WTC11 (cell line): ENCODE data around the gene ZBTB20. TPM values are rescaled to one million over a fixed set of nuclear protein-coding genes. Genes with fewer than 3 reads are reported as not detected.

Experiments used
- ATAC-seq: fragments of 200-7000 bp; cut with Tn5 transposase; 2 replicates; pipeline ENCODE4 v1.10.0; 2021; ENCODE audit warnings: mild to moderate bottlenecking, moderate library complexity
- CTCF ChIA-PET: fragments of 300-600 bp; sonication (Branson Sonifier 250); formaldehyde crosslinking; loops from one replicate; lab custom pipeline; 2021; ENCODE audit warnings: antibody characterized with exemption; lab: Charles Lee
- POLR2A ChIA-PET: fragments of 350-600 bp; sonication (Branson Sonifier 250); formaldehyde crosslinking; loops from one replicate; lab custom pipeline; 2021; ENCODE audit warnings: antibody characterized with exemption; lab: Charles Lee
- DNase-seq: peaks from one replicate; pipeline ENCODE4 v3.0.0; 2021; ENCODE audit warnings: low spot score
- H3K27ac Mint-ChIP-seq: 2 replicates; pipeline ENCODE4 v1.8.0; 2021; ENCODE audit warnings: mixed read lengths
- H3K27me3 Mint-ChIP-seq: 2 replicates; pipeline ENCODE4 v1.8.0; 2021; ENCODE audit warnings: low read depth, mild to moderate bottlenecking, moderate library complexity, mixed read lengths
- H3K36me3 Mint-ChIP-seq: 2 replicates; pipeline ENCODE4 v1.8.0; 2021; ENCODE audit warnings: mixed read lengths
- H3K4me1 Mint-ChIP-seq: 2 replicates; pipeline ENCODE4 v1.8.0; 2022; ENCODE audit warnings: mixed read lengths
- H3K4me3 Mint-ChIP-seq: 2 replicates; pipeline ENCODE4 v1.8.0; 2021; ENCODE audit warnings: mild to moderate bottlenecking, moderate library complexity, mixed read lengths
- H3K9me3 Mint-ChIP-seq: 2 replicates; pipeline ENCODE4 v1.8.0; 2021; ENCODE audit warnings: mixed read lengths
- AFF4 ChIP-seq: sonication (generic); formaldehyde crosslinking; IDR thresholded peaks from 2 replicates; pipeline ENCODE4 v1.8.1; 2023; ENCODE audit warnings: mild to moderate bottlenecking, missing genetic modification reagents, borderline replicate concordance
- AR ChIP-seq: fragments of 250-450 bp; sonication (Bioruptor Pico); IDR thresholded peaks from 2 replicates; pipeline ENCODE4 v1.9.0; 2021; ENCODE audit warnings: mild to moderate bottlenecking
- CBFB ChIP-seq: sonication (generic); formaldehyde crosslinking; IDR thresholded peaks from 2 replicates; pipeline ENCODE4 v1.8.1; 2022; ENCODE audit warnings: mild to moderate bottlenecking, low read depth, missing genetic modification reagents
- CREM ChIP-seq: sonication (generic); formaldehyde crosslinking; IDR thresholded peaks from 2 replicates; pipeline ENCODE4 v1.8.1; 2022; ENCODE audit warnings: mild to moderate bottlenecking, missing genetic modification reagents, moderate library complexity
- EMX1 ChIP-seq: fragments of 250-450 bp; sonication (Bioruptor Pico); IDR thresholded peaks from 2 replicates; pipeline ENCODE4 v1.8.0; 2021; ENCODE audit warnings: mild to moderate bottlenecking
- ETV6 ChIP-seq: sonication (generic); formaldehyde crosslinking; IDR thresholded peaks from 2 replicates; pipeline ENCODE4 v1.8.1; 2022; ENCODE audit warnings: mild to moderate bottlenecking, missing genetic modification reagents
- FOXJ3 ChIP-seq: sonication (generic); formaldehyde crosslinking; IDR thresholded peaks from 2 replicates; pipeline ENCODE4 v1.9.0; 2021; ENCODE audit warnings: missing genetic modification reagents, mild to moderate bottlenecking, borderline replicate concordance
- GTF2I ChIP-seq: fragments of 250-450 bp; sonication (Bioruptor Pico); conservative IDR thresholded peaks from 2 replicates; pipeline ENCODE4 v1.4.0; 2021; ENCODE audit warnings: mild to moderate bottlenecking
- JAZF1 ChIP-seq: fragments of 250-450 bp; sonication (Bioruptor Pico); IDR thresholded peaks from 2 replicates; pipeline ENCODE4 v1.9.0; 2021; ENCODE audit warnings: moderate library complexity, mild to moderate bottlenecking, inconsistent platforms
- JUN ChIP-seq: sonication (generic); formaldehyde crosslinking; IDR thresholded peaks from 2 replicates; pipeline ENCODE4 v1.8.0; 2023; ENCODE audit warnings: mild to moderate bottlenecking, missing genetic modification reagents
- PRRX2 ChIP-seq: fragments of 250-450 bp; sonication (Bioruptor Pico); IDR thresholded peaks from 2 replicates; pipeline ENCODE4 v1.8.0; 2021; ENCODE audit warnings: mild to moderate bottlenecking
- RELA ChIP-seq: sonication (generic); formaldehyde crosslinking; IDR thresholded peaks from 2 replicates; pipeline ENCODE4 v1.8.1; 2022; ENCODE audit warnings: missing genetic modification reagents, mild to moderate bottlenecking, borderline replicate concordance
- SMAD4 ChIP-seq: sonication (generic); formaldehyde crosslinking; IDR thresholded peaks from 2 replicates; pipeline ENCODE4 v1.8.0; 2022; ENCODE audit warnings: mild to moderate bottlenecking, missing genetic modification reagents
- SOX15 ChIP-seq: fragments of 250-450 bp; sonication (Bioruptor Pico); IDR thresholded peaks from 2 replicates; pipeline ENCODE4 v1.9.0; 2021; ENCODE audit warnings: mild to moderate bottlenecking
- total RNA-seq: library from RNA; stranded (reverse); gene quantifications from 3 replicates; pipeline ENCODE4 v1.2.3, GENCODE V29; 2021
- TF ChIP-seq, protein P1 (sequence below): fragments of 250-450 bp; sonication (Bioruptor Pico); IDR thresholded peaks from 2 replicates; pipeline ENCODE4 v1.8.0; 2021; ENCODE audit warnings: mild to moderate bottlenecking
- TF ChIP-seq, protein P2 (sequence below): sonication (generic); formaldehyde crosslinking; IDR thresholded peaks from 2 replicates; pipeline ENCODE4 v1.8.1; 2023; ENCODE audit warnings: mild to moderate bottlenecking, missing genetic modification reagents, moderate library complexity
- TF ChIP-seq, protein P3 (sequence below): sonication (generic); formaldehyde crosslinking; IDR thresholded peaks from 2 replicates; pipeline ENCODE4 v1.8.0; 2022; ENCODE audit warnings: mild to moderate bottlenecking, missing genetic modification reagents

Gene ZBTB20
- total RNA-seq, 1 experiment from 2014 or later = 1.5 TPM

DNA sequence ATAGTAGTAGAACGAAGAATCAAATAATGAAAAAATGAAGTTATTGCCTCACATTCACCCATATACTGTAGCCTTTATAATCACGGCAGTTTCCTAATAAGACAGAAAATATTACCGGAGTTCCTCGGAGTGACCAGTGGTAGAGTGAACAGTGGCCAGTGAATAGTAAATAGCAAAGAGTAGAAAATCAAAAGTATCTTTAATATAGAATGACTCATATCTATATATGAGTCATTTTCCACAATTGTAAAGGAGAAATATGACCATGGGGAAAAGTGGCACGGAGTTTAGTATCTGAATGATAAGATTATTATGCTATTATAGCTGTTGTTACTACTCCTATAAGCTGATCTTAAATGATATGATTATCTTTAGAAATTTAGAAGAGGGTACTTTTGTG lies 38.5 kb downstream of the ZBTB20 start:
- peaks cover 16% of the 10 kb centered on the region for H3K9me3 Mint-ChIP-seq
- ATAC-seq = no peak
- POLR2A ChIA-PET = no interaction called here

More for the DNA sequence above, 38.5 kb downstream of the ZBTB20 start:
- no peak for TF ChIP-seq JUN (CRISPR knock-in tag)
- no peak for TF ChIP-seq EMX1 (CRISPR knock-in tag)
- TF ChIP-seq SOX15 (CRISPR knock-in tag) = no peak
- no peak for TF ChIP-seq CREM
- no peak for TF ChIP-seq AFF4 (CRISPR knock-in tag)
- no peak for TF ChIP-seq AR (CRISPR knock-in tag)
- no peak for TF ChIP-seq CBFB (CRISPR knock-in tag)
- TF ChIP-seq, protein P1, sequence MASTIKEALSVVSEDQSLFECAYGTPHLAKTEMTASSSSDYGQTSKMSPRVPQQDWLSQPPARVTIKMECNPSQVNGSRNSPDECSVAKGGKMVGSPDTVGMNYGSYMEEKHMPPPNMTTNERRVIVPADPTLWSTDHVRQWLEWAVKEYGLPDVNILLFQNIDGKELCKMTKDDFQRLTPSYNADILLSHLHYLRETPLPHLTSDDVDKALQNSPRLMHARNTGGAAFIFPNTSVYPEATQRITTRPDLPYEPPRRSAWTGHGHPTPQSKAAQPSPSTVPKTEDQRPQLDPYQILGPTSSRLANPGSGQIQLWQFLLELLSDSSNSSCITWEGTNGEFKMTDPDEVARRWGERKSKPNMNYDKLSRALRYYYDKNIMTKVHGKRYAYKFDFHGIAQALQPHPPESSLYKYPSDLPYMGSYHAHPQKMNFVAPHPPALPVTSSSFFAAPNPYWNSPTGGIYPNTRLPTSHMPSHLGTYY (CRISPR knock-in tag) = no peak
- TF ChIP-seq RELA (CRISPR knock-in tag) = no peak
- TF ChIP-seq JAZF1 = no peak
- TF ChIP-seq PRRX2 = no peak
- TF ChIP-seq, protein P2, sequence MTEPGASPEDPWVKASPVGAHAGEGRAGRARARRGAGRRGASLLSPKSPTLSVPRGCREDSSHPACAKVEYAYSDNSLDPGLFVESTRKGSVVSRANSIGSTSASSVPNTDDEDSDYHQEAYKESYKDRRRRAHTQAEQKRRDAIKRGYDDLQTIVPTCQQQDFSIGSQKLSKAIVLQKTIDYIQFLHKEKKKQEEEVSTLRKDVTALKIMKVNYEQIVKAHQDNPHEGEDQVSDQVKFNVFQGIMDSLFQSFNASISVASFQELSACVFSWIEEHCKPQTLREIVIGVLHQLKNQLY = no peak
- TF ChIP-seq ETV6 (CRISPR knock-in tag) = no peak
- TF ChIP-seq GTF2I = no peak
- TF ChIP-seq, protein P3, sequence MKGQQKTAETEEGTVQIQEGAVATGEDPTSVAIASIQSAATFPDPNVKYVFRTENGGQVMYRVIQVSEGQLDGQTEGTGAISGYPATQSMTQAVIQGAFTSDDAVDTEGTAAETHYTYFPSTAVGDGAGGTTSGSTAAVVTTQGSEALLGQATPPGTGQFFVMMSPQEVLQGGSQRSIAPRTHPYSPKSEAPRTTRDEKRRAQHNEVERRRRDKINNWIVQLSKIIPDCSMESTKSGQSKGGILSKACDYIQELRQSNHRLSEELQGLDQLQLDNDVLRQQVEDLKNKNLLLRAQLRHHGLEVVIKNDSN (CRISPR knock-in tag) = no peak
- no peak for TF ChIP-seq SMAD4 (CRISPR knock-in tag)
- TF ChIP-seq FOXJ3 (CRISPR knock-in tag) = no peak
- Mint-ChIP-seq H3K4me3 (no peak overlapping the region), H3K27me3 (no peaks in the 10 kb centered on the region), H3K36me3 (peaks cover 11% of the 10 kb centered on the region; the same call in 1 of the 2 replicates), H3K4me1 (no peaks in the 10 kb centered on the region), H3K27ac (no peak overlapping the region)
- DNase-seq = no peak
- CTCF ChIA-PET = no interaction called here
